Neural progenitor cell (in vitro differentiated cells): ENCODE results near the gene KCTD15. TPM values are rescaled to one million over a fixed set of nuclear protein-coding genes. Genes with fewer than 3 reads are reported as not detected.

Experiments used
- DNase-seq: peaks from one replicate; pipeline ENCODE4 v3.0.0-alpha.2; 2016; ENCODE audit warnings: low spot score
- H2AFZ ChIP-seq: fragments of 200-600 bp; sonication (generic); replicated peaks from 2 replicates; pipeline ENCODE4 v1.6.1; 2016; ENCODE audit warnings: antibody characterized with exemption
- H3F3A ChIP-seq: fragments of 200-600 bp; sonication (generic); 2 replicates; pipeline ENCODE4 v1.6.1; 2016; ENCODE audit warnings: antibody characterized with exemption, low read depth
- H3K27ac ChIP-seq: fragments of 200-600 bp; sonication (generic); 2 replicates; pipeline ENCODE4 v1.5.1; 2016; ENCODE audit warnings: mild to moderate bottlenecking
- H3K27me3 ChIP-seq: fragments of 200-600 bp; sonication (generic); 2 replicates; pipeline ENCODE4 v1.6.1; 2016; ENCODE audit warnings: mild to moderate bottlenecking, moderate library complexity
- H3K36me3 ChIP-seq: fragments of 200-600 bp; sonication (generic); 2 replicates; pipeline ENCODE4 v1.5.1; 2016
- H3K4me1 ChIP-seq: fragments of 200-600 bp; sonication (generic); 2 replicates; pipeline ENCODE4 v1.6.1; 2016; ENCODE audit warnings: mixed run types
- H3K4me2 ChIP-seq: fragments of 200-600 bp; sonication (generic); 2 replicates; pipeline ENCODE4 v1.6.1; 2016
- H3K4me3 ChIP-seq: fragments of 200-600 bp; sonication (generic); 2 replicates; pipeline ENCODE4 v1.5.1; 2016
- H3K79me2 ChIP-seq: fragments of 200-600 bp; sonication (generic); 2 replicates; pipeline ENCODE4 v1.6.1; 2016; ENCODE audit warnings: low read depth
- H3K9ac ChIP-seq: fragments of 200-600 bp; sonication (generic); 2 replicates; pipeline ENCODE4 v1.6.1; 2016
- H3K9me3 ChIP-seq: fragments of 200-600 bp; sonication (generic); 2 replicates; pipeline ENCODE4 v1.5.1; 2016; ENCODE audit warnings: low read depth
- H4K20me1 ChIP-seq: fragments of 200-600 bp; sonication (generic); 2 replicates; pipeline ENCODE4 v1.6.1; 2016; ENCODE audit warnings: low read depth
- H3K27ac Mint-ChIP-seq: 3 replicates; pipeline ENCODE4 v1.8.0; 2021; ENCODE audit warnings: mixed read lengths
- H3K27me3 Mint-ChIP-seq: 2 replicates; pipeline ENCODE4 v1.8.0; 2022; ENCODE audit warnings: low read depth, mild to moderate bottlenecking, inconsistent platforms, moderate library complexity, mixed read lengths; ENCODE audit not compliant: insufficient read depth
- H3K36me3 Mint-ChIP-seq: 3 replicates; pipeline ENCODE4 v1.8.0; 2021; ENCODE audit warnings: mixed read lengths
- H3K4me1 Mint-ChIP-seq: 3 replicates; pipeline ENCODE4 v1.8.0; 2021; ENCODE audit warnings: mixed read lengths
- H3K4me3 Mint-ChIP-seq: 3 replicates; pipeline ENCODE4 v1.8.0; 2021; ENCODE audit warnings: mild to moderate bottlenecking, moderate library complexity, mixed read lengths
- H3K9me3 Mint-ChIP-seq: 3 replicates; pipeline ENCODE4 v1.8.0; 2020; ENCODE audit warnings: mixed read lengths
- EZH2 ChIP-seq: fragments of 200-600 bp; sonication (generic); IDR thresholded peaks from 2 replicates; pipeline ENCODE4 v1.6.1; 2017; ENCODE audit warnings: antibody characterized with exemption, mild to moderate bottlenecking, moderate library complexity
- EZH2phosphoT487 ChIP-seq: fragments of 200-600 bp; sonication (generic); IDR thresholded peaks from 2 replicates; pipeline ENCODE4 v1.6.1; 2017; ENCODE audit warnings: antibody characterized with exemption
- total RNA-seq: library from RNA; depleted of rRNA; stranded (reverse); fragments of >200 nt; gene quantifications from 2 replicates; pipeline ENCODE4 v1.2.3, GENCODE V29; 2015; ENCODE audit warnings: low replicate concordance
- TF ChIP-seq, protein P1 (sequence below): fragments of 200-600 bp; sonication (generic); IDR thresholded peaks from 2 replicates; pipeline ENCODE4 v1.5.1; 2017; ENCODE audit warnings: antibody characterized with exemption, mild to moderate bottlenecking

The KCTD15 gene
- total RNA-seq, 1 donor from 2014 or later: 26.4 TPM

DNA sequence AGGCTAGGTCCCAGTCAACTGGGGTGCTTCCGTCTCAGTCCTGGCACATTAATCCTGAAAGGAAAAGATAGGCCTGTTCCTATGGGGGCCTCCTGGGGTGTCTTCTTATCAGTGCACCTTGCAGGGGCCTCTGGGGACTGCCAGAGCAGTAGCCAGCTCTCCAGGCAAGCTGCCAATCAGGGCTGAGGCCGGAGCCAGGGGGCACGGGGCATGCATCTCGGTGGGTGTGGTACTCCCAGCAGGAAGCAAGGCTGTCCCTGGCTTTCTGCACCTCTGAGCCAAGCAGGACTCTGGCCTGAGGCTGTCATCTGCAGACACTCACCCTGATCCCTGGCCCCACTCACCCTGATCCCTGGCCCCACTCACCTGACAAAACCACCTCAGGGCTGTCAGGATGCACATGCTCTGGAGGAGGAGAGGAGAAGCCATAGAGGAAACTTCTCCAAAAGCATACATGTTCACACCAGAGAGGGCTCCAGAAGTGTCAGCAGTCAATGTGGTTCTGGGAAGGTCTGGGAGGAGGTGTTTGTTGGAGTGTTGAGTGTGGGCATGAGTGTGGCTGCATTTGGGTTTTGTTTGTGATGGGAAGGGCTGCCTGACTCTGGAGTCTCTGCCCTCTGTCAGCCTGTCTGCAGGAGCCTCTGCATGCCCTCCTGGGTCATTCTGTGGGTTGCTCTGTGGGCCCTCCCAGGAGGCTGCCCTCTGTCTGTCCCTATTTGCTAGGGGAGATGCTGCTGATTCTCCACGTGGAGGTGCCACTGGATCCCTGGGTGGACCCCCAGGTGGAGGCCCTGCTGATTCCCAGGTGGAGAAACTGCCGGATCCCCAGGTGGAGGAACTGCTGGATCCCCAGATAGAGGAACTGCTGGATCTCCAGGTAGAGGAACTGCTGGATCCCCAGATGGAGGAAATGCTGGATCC, 22.7 kb upstream of the KCTD15 start:
- no peak overlapping the region for H2AFZ ChIP-seq
- no peak overlapping the region for H3K27ac ChIP-seq
- no peaks in the 10 kb centered on the region for H3K9me3 ChIP-seq
- no peak for TF ChIP-seq EZH2phosphoT487
- TF ChIP-seq, protein P1, sequence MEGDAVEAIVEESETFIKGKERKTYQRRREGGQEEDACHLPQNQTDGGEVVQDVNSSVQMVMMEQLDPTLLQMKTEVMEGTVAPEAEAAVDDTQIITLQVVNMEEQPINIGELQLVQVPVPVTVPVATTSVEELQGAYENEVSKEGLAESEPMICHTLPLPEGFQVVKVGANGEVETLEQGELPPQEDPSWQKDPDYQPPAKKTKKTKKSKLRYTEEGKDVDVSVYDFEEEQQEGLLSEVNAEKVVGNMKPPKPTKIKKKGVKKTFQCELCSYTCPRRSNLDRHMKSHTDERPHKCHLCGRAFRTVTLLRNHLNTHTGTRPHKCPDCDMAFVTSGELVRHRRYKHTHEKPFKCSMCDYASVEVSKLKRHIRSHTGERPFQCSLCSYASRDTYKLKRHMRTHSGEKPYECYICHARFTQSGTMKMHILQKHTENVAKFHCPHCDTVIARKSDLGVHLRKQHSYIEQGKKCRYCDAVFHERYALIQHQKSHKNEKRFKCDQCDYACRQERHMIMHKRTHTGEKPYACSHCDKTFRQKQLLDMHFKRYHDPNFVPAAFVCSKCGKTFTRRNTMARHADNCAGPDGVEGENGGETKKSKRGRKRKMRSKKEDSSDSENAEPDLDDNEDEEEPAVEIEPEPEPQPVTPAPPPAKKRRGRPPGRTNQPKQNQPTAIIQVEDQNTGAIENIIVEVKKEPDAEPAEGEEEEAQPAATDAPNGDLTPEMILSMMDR: no peak
- TF ChIP-seq EZH2: no peak
- H3K9ac ChIP-seq: no peak overlapping the region
- H3K4me3 ChIP-seq: no peak overlapping the region
- peaks cover 7% of the 10 kb centered on the region for H3K4me1 Mint-ChIP-seq
- H3K4me3 Mint-ChIP-seq: no peak overlapping the region
- peaks cover 3% of the 10 kb centered on the region for H3K9me3 Mint-ChIP-seq
- no peaks in the 10 kb centered on the region for H3K4me1 ChIP-seq
- peaks cover 13% of the 10 kb centered on the region for H3K27me3 Mint-ChIP-seq
- no peaks in the 10 kb centered on the region for H3K79me2 ChIP-seq
- H3K36me3 Mint-ChIP-seq: no peaks in the 10 kb centered on the region
- no peak overlapping the region for H3K27ac Mint-ChIP-seq
- no peak for DNase-seq
- H3F3A ChIP-seq: no peaks in the 10 kb centered on the region
- no peaks in the 10 kb centered on the region for H3K36me3 ChIP-seq
- H3K4me2 ChIP-seq: no peak overlapping the region
- peaks cover 14% of the 10 kb centered on the region for H4K20me1 ChIP-seq
- peaks cover 9% of the 10 kb centered on the region for H3K27me3 ChIP-seq

DNA sequence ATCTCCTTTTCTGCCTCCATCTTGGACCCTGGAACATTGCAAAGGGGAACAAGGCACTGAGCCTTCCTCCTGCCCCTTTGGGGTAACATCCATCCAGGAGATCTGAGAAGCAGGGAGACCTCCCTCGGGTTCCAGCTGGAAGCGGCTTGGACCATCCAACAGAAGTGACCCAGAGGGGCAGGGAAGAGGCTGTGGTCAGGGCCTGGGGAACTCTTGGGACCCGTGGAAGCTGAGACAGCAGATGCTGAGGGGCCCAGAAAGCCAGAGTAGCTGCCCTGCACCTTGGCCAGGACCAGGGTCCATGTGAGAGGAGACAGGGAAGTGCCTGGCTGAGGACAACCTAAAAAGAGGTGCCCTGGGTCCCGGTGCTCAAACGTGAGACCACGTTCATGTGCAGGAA, 21.9 kb upstream of the KCTD15 start:
- DNase-seq: no peak
- Mint-ChIP-seq H3K4me3 (no peak overlapping the region), H3K36me3 (no peaks in the 10 kb centered on the region), H3K27me3 (peaks cover 15% of the 10 kb centered on the region), H3K27ac (no peak overlapping the region), H3K4me1 (peaks cover 13% of the 10 kb centered on the region), H3K9me3 (peaks cover 3% of the 10 kb centered on the region)
- no peaks in the 10 kb centered on the region for H3F3A ChIP-seq
- H2AFZ ChIP-seq: no peak overlapping the region
- no peak overlapping the region for H3K4me3 ChIP-seq
- no peaks in the 10 kb centered on the region for H3K79me2 ChIP-seq
- no peak overlapping the region for H3K4me2 ChIP-seq
- H3K27ac ChIP-seq: no peak overlapping the region
- H3K9me3 ChIP-seq: no peaks in the 10 kb centered on the region
- no peaks in the 10 kb centered on the region for H3K36me3 ChIP-seq
- peaks cover 17% of the 10 kb centered on the region for H3K27me3 ChIP-seq
- no peaks in the 10 kb centered on the region for H3K4me1 ChIP-seq
- no peak overlapping the region for H3K9ac ChIP-seq
- TF ChIP-seq, protein P1: no peak
- TF ChIP-seq EZH2phosphoT487: no peak
- no peak for TF ChIP-seq EZH2
- peaks cover 8% of the 10 kb centered on the region for H4K20me1 ChIP-seq

DNA sequence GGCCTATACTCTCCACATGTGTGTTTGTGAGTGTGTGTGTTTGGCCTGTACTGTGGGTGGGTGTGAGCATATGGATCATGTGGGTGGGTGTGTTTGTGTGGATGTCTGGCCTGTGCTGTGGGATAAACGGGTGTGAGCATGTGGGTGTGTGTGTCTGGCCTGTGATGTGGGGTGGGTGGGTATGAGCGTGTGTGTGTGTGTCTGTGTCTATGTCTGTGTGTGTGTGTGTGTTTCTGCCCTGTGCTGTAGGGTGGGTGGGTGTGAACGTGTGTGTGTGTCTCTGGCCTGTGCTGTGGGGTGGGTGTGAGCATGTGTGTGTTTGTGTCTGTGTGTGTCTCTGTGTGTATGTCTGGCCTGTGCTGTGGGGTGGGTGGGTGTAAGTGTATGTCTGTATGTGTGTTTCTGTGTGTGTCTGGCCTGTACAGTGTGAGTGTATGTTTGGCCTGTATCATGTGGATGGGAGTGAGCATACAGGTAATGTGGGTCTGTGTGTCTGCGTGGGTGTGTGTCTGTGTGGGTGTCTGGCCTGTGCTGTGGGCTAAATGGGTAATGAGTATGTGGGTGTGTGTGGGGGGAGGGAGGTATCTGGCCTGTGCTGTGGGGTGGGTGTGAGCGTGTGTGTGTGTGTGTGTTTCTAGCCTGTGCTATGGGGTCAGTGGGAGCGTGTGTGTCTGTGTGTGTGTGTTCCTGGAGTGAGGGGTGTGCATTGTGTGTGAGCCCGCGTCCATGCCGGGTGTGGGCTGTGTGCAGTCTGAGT, 20.8 kb upstream of the KCTD15 start:
- peaks cover 5% of the 10 kb centered on the region for H4K20me1 ChIP-seq
- peaks cover 25% of the 10 kb centered on the region for H3K27me3 ChIP-seq
- DNase-seq: no peak
- H3K9ac ChIP-seq: no peak overlapping the region
- H3F3A ChIP-seq: no peaks in the 10 kb centered on the region
- no peak overlapping the region for H2AFZ ChIP-seq
- H3K4me1 ChIP-seq: no peaks in the 10 kb centered on the region
- Mint-ChIP-seq H3K36me3 (no peaks in the 10 kb centered on the region), H3K27me3 (peaks cover 19% of the 10 kb centered on the region), H3K4me3 (no peak overlapping the region), H3K4me1 (peaks cover 13% of the 10 kb centered on the region), H3K9me3 (peaks cover 3% of the 10 kb centered on the region), H3K27ac (no peak overlapping the region)
- H3K9me3 ChIP-seq: no peaks in the 10 kb centered on the region
- TF ChIP-seq EZH2phosphoT487 (no peak), EZH2 (no peak)
- TF ChIP-seq, protein P1: no peak
- H3K4me3 ChIP-seq: no peak overlapping the region
- no peak overlapping the region for H3K4me2 ChIP-seq
- no peaks in the 10 kb centered on the region for H3K79me2 ChIP-seq
- H3K27ac ChIP-seq: no peak overlapping the region
- no peaks in the 10 kb centered on the region for H3K36me3 ChIP-seq
